C4-2B (cell line): Measurements from ENCODE around the gene PIKFYVE.

Experiments
- ZFX ChIP-seq: fragments of 450-650 bp; IDR thresholded peaks from 2 replicates; pipeline ENCODE4 v1.6.1; 2017
- TF ChIP-seq, protein P1 (sequence below): fragments of 450-650 bp; conservative IDR thresholded peaks from 2 replicates; pipeline ENCODE4 v1.5.1; 2017; ENCODE audit warnings: mild to moderate bottlenecking

DNA sequence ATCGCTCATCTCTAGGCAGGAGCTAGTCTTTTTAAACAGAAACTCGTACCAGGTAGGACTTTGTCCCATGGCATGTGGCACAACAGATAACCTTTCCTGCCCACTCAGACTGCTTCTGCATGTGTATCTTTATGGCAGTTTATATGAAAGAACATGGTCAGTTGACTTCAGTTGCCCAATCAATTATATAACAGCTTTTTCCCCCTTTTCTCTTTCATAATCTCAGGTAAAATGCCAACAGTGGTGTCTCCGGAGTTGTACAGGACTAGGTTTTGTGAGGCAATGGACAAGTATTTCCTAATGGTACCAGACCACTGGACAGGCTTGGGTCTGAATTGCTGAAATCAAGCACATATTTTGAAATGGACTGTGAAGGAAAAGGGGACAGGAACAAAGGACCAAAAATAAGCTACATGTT lies 88.9 kb downstream of the PIKFYVE start:
- TF ChIP-seq, protein P1, sequence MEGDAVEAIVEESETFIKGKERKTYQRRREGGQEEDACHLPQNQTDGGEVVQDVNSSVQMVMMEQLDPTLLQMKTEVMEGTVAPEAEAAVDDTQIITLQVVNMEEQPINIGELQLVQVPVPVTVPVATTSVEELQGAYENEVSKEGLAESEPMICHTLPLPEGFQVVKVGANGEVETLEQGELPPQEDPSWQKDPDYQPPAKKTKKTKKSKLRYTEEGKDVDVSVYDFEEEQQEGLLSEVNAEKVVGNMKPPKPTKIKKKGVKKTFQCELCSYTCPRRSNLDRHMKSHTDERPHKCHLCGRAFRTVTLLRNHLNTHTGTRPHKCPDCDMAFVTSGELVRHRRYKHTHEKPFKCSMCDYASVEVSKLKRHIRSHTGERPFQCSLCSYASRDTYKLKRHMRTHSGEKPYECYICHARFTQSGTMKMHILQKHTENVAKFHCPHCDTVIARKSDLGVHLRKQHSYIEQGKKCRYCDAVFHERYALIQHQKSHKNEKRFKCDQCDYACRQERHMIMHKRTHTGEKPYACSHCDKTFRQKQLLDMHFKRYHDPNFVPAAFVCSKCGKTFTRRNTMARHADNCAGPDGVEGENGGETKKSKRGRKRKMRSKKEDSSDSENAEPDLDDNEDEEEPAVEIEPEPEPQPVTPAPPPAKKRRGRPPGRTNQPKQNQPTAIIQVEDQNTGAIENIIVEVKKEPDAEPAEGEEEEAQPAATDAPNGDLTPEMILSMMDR, result no peak
- TF ChIP-seq ZFX, result no peak
